ENCODE measurements around the gene PRM2.

The PRM2 gene, protein sequence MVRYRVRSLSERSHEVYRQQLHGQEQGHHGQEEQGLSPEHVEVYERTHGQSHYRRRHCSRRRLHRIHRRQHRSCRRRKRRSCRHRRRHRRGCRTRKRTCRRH

DNA sequence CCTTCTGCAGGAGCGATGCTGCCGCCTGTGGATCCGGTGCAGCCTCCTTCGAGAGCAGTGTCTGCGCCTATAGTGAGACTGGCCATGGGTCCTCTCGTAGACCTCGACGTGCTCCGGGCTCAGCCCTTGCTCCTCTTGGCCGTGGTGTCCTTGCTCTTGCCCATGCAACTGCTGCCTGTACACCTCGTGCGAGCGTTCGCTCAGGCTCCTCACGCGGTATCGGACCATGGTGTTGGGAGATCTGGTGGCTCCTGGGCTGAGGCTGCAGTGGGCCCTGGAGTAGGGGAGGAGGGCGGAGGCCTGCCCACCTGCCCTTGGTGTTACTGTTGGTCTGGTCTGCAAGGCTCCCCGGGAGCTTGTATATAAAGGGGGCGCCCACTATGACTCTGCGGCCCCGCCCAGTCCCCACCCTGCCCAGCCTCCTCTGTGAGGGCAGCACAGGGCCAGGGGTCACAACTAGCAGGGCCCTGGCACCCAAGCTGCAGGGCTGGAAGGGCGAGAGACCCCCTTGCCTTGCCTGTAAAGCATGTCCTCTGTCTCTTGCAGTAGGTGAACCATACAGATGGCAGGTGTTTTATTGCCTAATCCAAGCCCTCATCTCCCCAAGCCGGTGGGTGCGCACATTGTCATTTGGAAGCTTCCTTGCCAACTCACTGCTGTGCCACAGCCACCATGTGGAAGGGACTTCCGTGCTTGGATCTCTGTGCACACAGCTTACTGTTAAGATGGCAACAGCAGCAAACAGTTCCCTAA, at the start of gene PRM2:
Gene PRM2 (minus strand): TSS at position 338 of the 753 bp plus-strand sequence. CDS start 110 bp downstream, at position 228.
- in situ Hi-C loops (cut with HindIII; ENCODE audit: low sequenced_read_pairs) = loop anchor here (5.0 kb wide), 1 partner anchor 76 kb away; no protein-coding TSS in a partner anchor
- no peak within 1 kb of the TSS for H3K4me3 ChIP-seq (ENCODE audit: low read depth, low read length)
- no peak for TF ChIP-seq CTCF (IDR thresholded peaks at IDR 0.05; ENCODE audit: low read depth, low read length, missing control alignments)
- DNase-seq (ENCODE audit: low read depth) = no peak

GRCh38 chr16:11325404-11326083, 49.3 kb upstream of the PRM2 start:
- DNase-seq (ENCODE audit: low read depth) = no peak
- no peak for TF ChIP-seq CTCF (IDR thresholded peaks at IDR 0.05; ENCODE audit: low read depth, low read length, missing control alignments)
- H3K4me3 ChIP-seq (ENCODE audit: low read depth, low read length) = no peak overlapping the region
- in situ Hi-C loops (cut with HindIII; ENCODE audit: low sequenced_read_pairs) = no loop called here

DNA sequence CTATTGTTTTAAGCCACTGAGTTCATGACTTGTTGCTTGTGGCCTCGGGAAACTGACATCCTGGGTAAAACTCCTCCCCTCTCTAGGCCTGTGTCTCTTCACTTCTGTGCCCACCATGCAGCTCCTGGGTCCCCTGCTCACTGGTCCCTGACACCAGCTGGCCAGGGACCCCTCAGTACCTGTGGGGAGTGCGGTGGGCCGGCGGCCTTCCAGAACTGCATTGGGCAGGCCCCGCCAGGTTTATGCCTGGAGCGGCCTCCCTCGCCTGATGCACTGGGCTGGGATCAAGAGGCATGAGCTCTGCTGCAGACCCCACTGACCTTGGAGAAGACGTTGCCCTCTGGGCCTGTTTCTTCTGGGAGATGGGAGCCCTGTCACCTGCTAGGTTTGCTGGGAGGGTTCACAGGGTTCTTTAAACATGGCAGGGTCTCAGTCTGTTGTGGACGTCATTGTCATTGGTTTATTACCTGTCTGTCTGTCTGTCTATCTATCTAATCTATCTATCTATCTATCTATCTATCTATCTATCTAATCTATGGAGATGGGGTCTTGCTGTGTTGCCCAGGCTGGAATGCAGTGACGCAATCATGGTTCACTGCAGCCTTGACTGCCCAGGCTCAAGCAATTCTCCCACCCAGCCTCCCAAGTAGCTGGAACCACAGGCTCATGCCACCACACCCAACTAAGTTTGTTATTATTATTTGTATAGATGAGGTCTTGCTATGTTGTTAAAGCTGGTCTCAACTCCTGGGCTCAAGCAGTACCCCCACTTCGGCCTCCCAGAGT, 47.5 kb upstream of the PRM2 start:
- no peak for TF ChIP-seq CTCF (IDR thresholded peaks at IDR 0.05; ENCODE audit: low read depth, low read length, missing control alignments)
- in situ Hi-C loops (cut with HindIII; ENCODE audit: low sequenced_read_pairs) = no loop called here

GRCh38 chr16:11322823-11323222, 46.5 kb upstream of the PRM2 start:
- no peak for TF ChIP-seq CTCF (IDR thresholded peaks at IDR 0.05; ENCODE audit: low read depth, low read length, missing control alignments)
- H3K4me3 ChIP-seq (ENCODE audit: low read depth, low read length) = no peak overlapping the region
- no peak for DNase-seq (ENCODE audit: low read depth)
- in situ Hi-C loops (cut with HindIII; ENCODE audit: low sequenced_read_pairs) = no loop called here

More for the DNA sequence above, 47.5 kb upstream of the PRM2 start:
- H3K4me3 ChIP-seq (ENCODE audit: low read depth, low read length) = no peak overlapping the region
- no peak for DNase-seq (ENCODE audit: low read depth)

DNA sequence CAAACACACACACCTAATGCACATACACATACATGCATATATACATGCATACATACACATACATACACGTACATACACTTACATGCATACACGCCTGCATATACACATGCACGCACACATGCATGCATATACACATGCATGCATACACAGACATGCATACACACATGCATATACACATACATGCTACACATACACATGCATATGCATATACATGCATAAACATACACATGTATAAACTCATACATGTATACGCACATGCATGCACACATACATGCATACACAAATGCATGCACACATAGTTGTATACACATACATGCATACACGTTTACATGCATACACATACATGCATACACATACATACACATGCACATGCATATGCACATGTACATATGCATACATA, 45.4 kb upstream of the PRM2 start:
- no peak for TF ChIP-seq CTCF (IDR thresholded peaks at IDR 0.05; ENCODE audit: low read depth, low read length, missing control alignments)
- no peak overlapping the region for H3K4me3 ChIP-seq (ENCODE audit: low read depth, low read length)
- in situ Hi-C loops (cut with HindIII; ENCODE audit: low sequenced_read_pairs) = no loop called here
- DNase-seq (ENCODE audit: low read depth) = no peak

GRCh38 chr16:11320170-11320569, 43.9 kb upstream of the PRM2 start:
- no peak overlapping the region for H3K4me3 ChIP-seq (ENCODE audit: low read depth, low read length)
- TF ChIP-seq CTCF (IDR thresholded peaks at IDR 0.05; ENCODE audit: low read depth, low read length, missing control alignments) = no peak
- DNase-seq (ENCODE audit: low read depth) = no peak
- in situ Hi-C loops (cut with HindIII; ENCODE audit: low sequenced_read_pairs) = no loop called here

Data from astrocyte of the cerebellum (primary cell).